PC-9 (cell line): ENCODE measurements around the gene NELL1. TPM values are rescaled to one million over a fixed set of nuclear protein-coding genes. Genes with fewer than 3 reads are reported as not detected.

Experiments
- BruUV-seq: library from RNA; stranded (reverse); fragments of 400-500 nt; replicated peaks from 2 replicates; lab custom pipeline; 2021; lab: Mats Ljungman, UMichigan
- CTCF ChIA-PET: fragments of 300-600 bp; sonication (Branson Sonifier 250); formaldehyde crosslinking; loops from one replicate; lab custom pipeline; 2022; ENCODE audit warnings: antibody characterized with exemption; lab: Charles Lee
- POLR2A ChIA-PET: fragments of 300-600 bp; sonication (Branson Sonifier 250); formaldehyde crosslinking; loops from one replicate; lab custom pipeline; 2022; ENCODE audit warnings: antibody characterized with exemption; ENCODE audit not compliant: unreplicated experiment; lab: Charles Lee
- DNase-seq, 2 experiments: peaks; one replicate each; pipeline versions ENCODE4 v3.0.0 to v3.0.0-alpha.2; 2015 to 2022; ENCODE audit warnings: mixed read lengths in 1 of 2
- H2AFZ ChIP-seq: fragments of 200-600 bp; sonication (generic); 2 replicates; pipeline ENCODE4 v1.8.1; 2017; ENCODE audit warnings: antibody characterized with exemption
- H3F3A ChIP-seq: fragments of 200-600 bp; sonication (generic); 2 replicates; pipeline ENCODE4 v1.8.1; 2017; ENCODE audit warnings: antibody characterized with exemption, mild to moderate bottlenecking, low read depth; ENCODE audit not compliant: insufficient read depth
- H3K27ac ChIP-seq: fragments of 200-600 bp; sonication (generic); 2 replicates; pipeline ENCODE4 v1.6.1; 2016; ENCODE audit warnings: mixed run types
- H3K27me3 ChIP-seq: fragments of 200-600 bp; sonication (generic); 2 replicates; pipeline ENCODE4 v1.6.1; 2016; ENCODE audit warnings: low read depth, mixed run types; ENCODE audit not compliant: insufficient read depth
- H3K36me3 ChIP-seq: fragments of 200-600 bp; sonication (generic); 2 replicates; pipeline ENCODE4 v1.6.1; 2016; ENCODE audit warnings: low read depth, mixed run types
- H3K4me1 ChIP-seq: fragments of 200-600 bp; sonication (generic); replicated peaks from 2 replicates; pipeline ENCODE4 v1.6.1; 2016; ENCODE audit warnings: mixed run types; ENCODE audit not compliant: insufficient read depth
- H3K4me2 ChIP-seq: fragments of 200-600 bp; sonication (generic); 2 replicates; pipeline ENCODE4 v1.6.1; 2017; ENCODE audit warnings: mixed run types
- H3K4me3 ChIP-seq: fragments of 200-600 bp; sonication (generic); 2 replicates; pipeline ENCODE4 v1.6.1; 2016; ENCODE audit warnings: mixed run types
- H3K79me2 ChIP-seq: fragments of 200-600 bp; sonication (generic); 2 replicates; pipeline ENCODE4 v1.6.1; 2017; ENCODE audit warnings: low read depth, mixed run types
- H3K9me2 ChIP-seq: fragments of 200-600 bp; sonication (generic); 2 replicates; pipeline ENCODE4 v1.8.1; 2017; ENCODE audit warnings: mild to moderate bottlenecking; ENCODE audit not compliant: insufficient read depth
- H3K9me3 ChIP-seq: fragments of 200-600 bp; sonication (generic); 2 replicates; pipeline ENCODE4 v1.8.1; 2016; ENCODE audit warnings: low read depth; ENCODE audit not compliant: insufficient read depth
- H4K20me1 ChIP-seq: fragments of 200-600 bp; sonication (generic); 2 replicates; pipeline ENCODE4 v1.8.1; 2017; ENCODE audit not compliant: insufficient read depth
- EZH2 ChIP-seq: fragments of 200-600 bp; sonication (generic); IDR thresholded peaks from 2 replicates; pipeline ENCODE4 v1.8.0; 2017; ENCODE audit warnings: antibody characterized with exemption, low read depth
- intact Hi-C: fragments of 100-400 bp; cut with micrococcal nuclease; formaldehyde crosslinking; loops from one replicate; pipeline ENCODE4 v1.10.0; 2022; ENCODE audit not compliant: unreplicated experiment
- total RNA-seq: library from RNA; stranded (reverse); gene quantifications from 2 replicates; pipeline ENCODE4 v1.2.3, GENCODE V29; 2021
- TF ChIP-seq, protein P1 (sequence below): fragments of 200-600 bp; sonication (generic); conservative IDR thresholded peaks from 2 replicates; pipeline ENCODE4 v1.6.1; 2017; ENCODE audit warnings: mixed run types, antibody characterized with exemption, mild to moderate bottlenecking, moderate library complexity

The NELL1 gene
- total RNA-seq, 1 experiment from 2014 or later: not detected

DNA sequence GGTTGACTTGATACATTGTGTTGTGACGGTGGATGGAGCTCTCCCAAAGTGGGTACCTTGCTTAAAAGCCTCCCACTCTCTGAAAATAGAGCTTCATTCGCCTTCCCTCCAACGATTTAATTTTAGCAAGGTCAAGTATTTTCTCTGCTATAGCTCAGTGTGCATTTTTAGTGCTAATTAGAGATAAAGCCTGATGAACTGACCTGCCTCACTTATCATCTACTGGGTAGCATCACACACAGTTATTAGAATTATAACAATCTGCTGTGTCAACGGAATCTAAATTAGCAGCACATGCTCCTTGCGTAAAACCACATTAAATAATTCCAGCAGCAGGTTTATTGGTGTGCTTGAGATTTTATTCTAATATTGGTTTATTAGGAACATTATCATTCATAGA, 701.7 kb downstream of the NELL1 start:
- Histone ChIP-seq H3K27me3 (no peaks in the 10 kb centered on the region), H3F3A (no peaks in the 10 kb centered on the region)
- no TSS peak for BruUV-seq

DNA sequence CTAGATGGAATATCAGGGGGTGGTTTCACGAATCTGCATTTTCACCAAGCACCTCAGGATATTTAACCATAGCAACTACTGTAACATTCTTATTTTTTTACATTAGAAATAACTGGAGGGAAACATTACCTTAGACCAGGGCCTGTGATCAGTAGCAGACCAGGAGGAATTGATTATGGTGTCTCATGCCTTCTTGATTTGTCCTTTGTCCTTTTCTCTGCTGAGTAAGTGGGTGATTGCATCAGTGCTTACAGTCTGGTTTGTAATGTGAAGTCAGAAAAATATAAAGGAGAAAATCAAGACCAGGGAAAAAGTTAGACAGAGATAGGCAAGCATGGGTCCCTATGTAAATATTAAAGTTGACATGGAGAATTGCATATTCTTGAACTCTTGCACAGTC, 703.3 kb downstream of the NELL1 start:
- H2AFZ ChIP-seq: no peak overlapping the region
- H3K9me2 ChIP-seq: no peaks in the 10 kb centered on the region
- no peaks in the 10 kb centered on the region for H3F3A ChIP-seq
- no peak overlapping the region for H3K27ac ChIP-seq
- H3K4me1 ChIP-seq: no peaks in the 10 kb centered on the region
- POLR2A ChIA-PET: no interaction called here
- CTCF ChIA-PET: no interaction called here
- no peaks in the 10 kb centered on the region for H3K27me3 ChIP-seq
- H3K4me2 ChIP-seq: no peak overlapping the region
- no peaks in the 10 kb centered on the region for H3K36me3 ChIP-seq
- no peaks in the 10 kb centered on the region for H4K20me1 ChIP-seq
- H3K79me2 ChIP-seq: no peaks in the 10 kb centered on the region
- intact Hi-C loops: no loop called here
- BruUV-seq: no TSS peak
- no peak for DNase-seq
- TF ChIP-seq, protein P1, sequence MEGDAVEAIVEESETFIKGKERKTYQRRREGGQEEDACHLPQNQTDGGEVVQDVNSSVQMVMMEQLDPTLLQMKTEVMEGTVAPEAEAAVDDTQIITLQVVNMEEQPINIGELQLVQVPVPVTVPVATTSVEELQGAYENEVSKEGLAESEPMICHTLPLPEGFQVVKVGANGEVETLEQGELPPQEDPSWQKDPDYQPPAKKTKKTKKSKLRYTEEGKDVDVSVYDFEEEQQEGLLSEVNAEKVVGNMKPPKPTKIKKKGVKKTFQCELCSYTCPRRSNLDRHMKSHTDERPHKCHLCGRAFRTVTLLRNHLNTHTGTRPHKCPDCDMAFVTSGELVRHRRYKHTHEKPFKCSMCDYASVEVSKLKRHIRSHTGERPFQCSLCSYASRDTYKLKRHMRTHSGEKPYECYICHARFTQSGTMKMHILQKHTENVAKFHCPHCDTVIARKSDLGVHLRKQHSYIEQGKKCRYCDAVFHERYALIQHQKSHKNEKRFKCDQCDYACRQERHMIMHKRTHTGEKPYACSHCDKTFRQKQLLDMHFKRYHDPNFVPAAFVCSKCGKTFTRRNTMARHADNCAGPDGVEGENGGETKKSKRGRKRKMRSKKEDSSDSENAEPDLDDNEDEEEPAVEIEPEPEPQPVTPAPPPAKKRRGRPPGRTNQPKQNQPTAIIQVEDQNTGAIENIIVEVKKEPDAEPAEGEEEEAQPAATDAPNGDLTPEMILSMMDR: no peak
- TF ChIP-seq EZH2: no peak
- H3K9me3 ChIP-seq: no peaks in the 10 kb centered on the region
- no peak overlapping the region for H3K4me3 ChIP-seq

More for the DNA sequence above, 701.7 kb downstream of the NELL1 start:
- no peak for DNase-seq
- H3K9me3 ChIP-seq: no peaks in the 10 kb centered on the region
- ChIA-PET POLR2A (no interaction called here), CTCF (no interaction called here)
- intact Hi-C loops: no loop called here
- H3K4me2 ChIP-seq: no peak overlapping the region
- H3K4me3 ChIP-seq: no peak overlapping the region
- no peaks in the 10 kb centered on the region for H4K20me1 ChIP-seq
- no peak overlapping the region for H3K27ac ChIP-seq
- no peaks in the 10 kb centered on the region for H3K36me3 ChIP-seq
- TF ChIP-seq EZH2: no peak
- TF ChIP-seq, protein P1: no peak
- no peak overlapping the region for H2AFZ ChIP-seq
- no peaks in the 10 kb centered on the region for H3K4me1 ChIP-seq
- no peaks in the 10 kb centered on the region for H3K9me2 ChIP-seq
- H3K79me2 ChIP-seq: no peaks in the 10 kb centered on the region

DNA sequence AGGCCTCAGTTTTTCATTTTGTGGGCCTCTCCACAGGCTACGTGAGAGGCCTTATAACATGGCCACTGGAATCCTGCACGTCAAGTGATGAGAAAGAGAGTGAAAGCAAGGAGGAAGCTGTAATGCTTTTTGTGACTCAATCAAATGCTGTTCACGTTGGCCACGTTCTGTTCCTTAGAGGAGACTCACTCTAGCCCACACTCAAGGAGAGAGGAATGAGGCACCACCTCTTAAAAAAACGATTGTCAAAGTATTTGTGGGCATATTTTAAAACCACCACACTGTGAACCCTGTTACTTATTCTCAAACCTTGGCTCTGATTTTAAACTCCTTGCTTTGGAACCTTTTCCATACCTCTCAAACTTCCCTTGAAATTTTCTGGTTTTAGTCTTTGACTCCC, 705.0 kb downstream of the NELL1 start:
- Histone ChIP-seq H2AFZ (no peak overlapping the region), H3K4me2 (no peak overlapping the region), H3K4me3 (no peak overlapping the region), H3K36me3 (no peaks in the 10 kb centered on the region), H3F3A (no peaks in the 10 kb centered on the region), H3K9me2 (no peaks in the 10 kb centered on the region), H3K9me3 (no peaks in the 10 kb centered on the region), H3K4me1 (no peaks in the 10 kb centered on the region), H3K27ac (no peak overlapping the region), H3K79me2 (no peaks in the 10 kb centered on the region), H4K20me1 (no peaks in the 10 kb centered on the region), H3K27me3 (no peaks in the 10 kb centered on the region)
- ChIA-PET CTCF (no interaction called here), POLR2A (no interaction called here)
- no peak for DNase-seq
- no peak for TF ChIP-seq EZH2
- TF ChIP-seq, protein P1: no peak
- BruUV-seq: no TSS peak
- intact Hi-C loops: no loop called here
